Naive thymus-derived CD8-positive, alpha-beta T cell (primary cell): Measurements from ENCODE around the gene SH3TC2. TPM values are rescaled to one million over a fixed set of nuclear protein-coding genes. Genes with fewer than 3 reads are reported as not detected.

ENCODE experiments used
- ATAC-seq, 2 donors: fragments of 150-1000 bp; cut with Tn5 transposase in 1 of 2; sonication (Bioruptor Pico), chemical (Tn5 transposase) in 1 of 2; 1 replicate in 1 of 2; 2 replicates in 1 of 2; pipeline ENCODE4 v1.10.0; 2021; ENCODE audit warnings: mild to moderate bottlenecking in 2 of 2, moderate library complexity in 2 of 2
- POLR2A ChIA-PET: fragments of 350-600 bp; sonication (Branson Sonifier 250); formaldehyde crosslinking; loops from one replicate; lab custom pipeline; 2021; ENCODE audit warnings: antibody characterized with exemption; lab: Charles Lee
- DNase-seq, 10 donors: peaks; one replicate each; pipeline versions ENCODE4 v3.0.0 to v3.0.0-alpha.2; 2020 to 2022
- H3K27ac Mint-ChIP-seq, 10 donors: one replicate each; pipeline ENCODE4 v1.8.0; 2020 to 2022; ENCODE audit warnings: mild to moderate bottlenecking in 10 of 10, mixed read lengths in 10 of 10, moderate library complexity in 4 of 10, inconsistent platforms in 1 of 10
- H3K27me3 Mint-ChIP-seq, 5 donors: one replicate each; pipeline ENCODE4 v1.8.0; 2021 to 2022; ENCODE audit warnings: mixed read lengths in 5 of 5
- H3K36me3 Mint-ChIP-seq, 3 donors: one replicate each; pipeline ENCODE4 v1.8.0; 2020 to 2022; ENCODE audit warnings: mixed read lengths in 3 of 3, mild to moderate bottlenecking in 2 of 3, inconsistent platforms in 1 of 3
- H3K4me1 Mint-ChIP-seq, 4 donors: one replicate each; pipeline ENCODE4 v1.8.0; 2021 to 2022; ENCODE audit warnings: mixed read lengths in 4 of 4
- H3K4me3 Mint-ChIP-seq, 10 donors: one replicate each; pipeline ENCODE4 v1.8.0; 2020 to 2022; ENCODE audit warnings: mild to moderate bottlenecking in 10 of 10, mixed read lengths in 10 of 10, moderate library complexity in 6 of 10, inconsistent platforms in 1 of 10
- H3K9me3 Mint-ChIP-seq, 9 donors: one replicate each; pipeline ENCODE4 v1.8.0; 2020 to 2022; ENCODE audit warnings: mixed read lengths in 9 of 9, mild to moderate bottlenecking in 3 of 9, inconsistent platforms in 1 of 9, moderate library complexity in 1 of 9
- polyA plus RNA-seq, 3 donors: library from polyadenylated mRNA; unstranded; fragments of 300-500 nt; fragmentation: Illumina TruSeq; gene quantifications; one replicate each; pipeline ENCODE4 v1.2.3, GENCODE V29; 2021
- total RNA-seq, 8 experiments: library from RNA in 2 of 8; stranded (reverse) in 2 of 8; gene quantifications; one replicate each; pipeline ENCODE4 v1.2.3 and lab custom pipeline; 2021 to 2026

SH3TC2 gene
- total and polyA plus RNA-seq, 5 experiments from 2014 or later = not detected

DNA sequence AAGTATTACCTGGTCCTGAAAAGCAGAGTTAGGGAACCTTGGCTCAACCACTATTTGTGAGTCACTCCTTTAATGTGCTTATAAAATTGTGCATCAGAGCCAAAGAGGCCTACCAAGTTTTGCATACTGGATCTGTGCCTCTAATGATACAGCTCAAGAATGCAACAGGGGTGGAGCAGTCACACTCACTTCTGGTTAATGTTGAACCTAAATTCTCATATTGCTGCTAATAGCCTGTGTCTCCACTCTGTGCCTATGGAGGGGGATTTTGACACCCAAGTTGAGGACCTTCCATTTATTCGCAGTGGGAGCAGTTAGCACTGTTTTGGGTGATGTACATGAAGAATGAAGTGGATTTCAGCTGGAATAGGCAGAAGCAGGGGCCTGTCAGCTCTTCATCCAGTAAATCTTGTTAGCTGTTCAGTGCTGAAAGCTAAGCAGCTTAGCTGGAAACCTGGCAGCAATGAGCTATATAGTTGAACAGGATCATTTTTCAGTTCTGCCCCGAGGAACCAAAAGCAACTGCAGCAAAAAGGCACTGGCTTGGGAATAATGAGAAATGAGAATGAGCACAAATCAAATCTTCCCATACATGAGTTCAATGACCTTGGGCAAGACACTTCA lies 9.7 kb downstream of the SH3TC2 start:
- H3K36me3 Mint-ChIP-seq = peaks cover 0 to 3% (median 1%) of the 10 kb centered on the region in 3 donors
- ATAC-seq = no peak
- POLR2A ChIA-PET = no interaction called here
- H3K27ac Mint-ChIP-seq = no peak overlapping the region
- DNase-seq = no peak
- peaks cover 0 to 9% (median 4%) of the 10 kb centered on the region in 9 donors for H3K9me3 Mint-ChIP-seq
- peaks cover 0 to 7% (median 5%) of the 10 kb centered on the region in 5 donors for H3K27me3 Mint-ChIP-seq
- H3K4me3 Mint-ChIP-seq = no peak overlapping the region
- no peaks in the 10 kb centered on the region for H3K4me1 Mint-ChIP-seq

DNA sequence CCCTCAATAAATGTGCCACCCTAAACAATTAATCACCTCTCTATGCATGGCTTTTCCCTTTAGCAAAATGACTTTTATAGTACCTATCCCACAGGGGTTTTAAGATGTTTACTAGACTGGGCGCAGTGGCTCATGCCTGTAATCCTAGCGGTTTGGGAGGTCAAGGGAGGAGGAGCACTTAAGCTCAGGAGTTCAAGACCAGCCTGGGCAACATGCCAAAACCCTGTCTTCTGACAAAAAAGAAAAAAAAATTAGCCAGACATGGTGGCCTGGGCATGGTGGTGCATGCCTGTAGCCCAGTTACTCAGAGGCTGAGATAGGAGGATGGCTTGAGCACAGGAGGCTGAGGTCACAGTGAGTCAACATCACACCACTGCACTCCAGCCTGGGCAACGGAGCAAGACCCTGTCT lies 13.5 kb downstream of the SH3TC2 start:
- ATAC-seq (no peak), DNase-seq (no peak)
- POLR2A ChIA-PET = no interaction called here
- Mint-ChIP-seq H3K27ac (no peak overlapping the region), H3K4me1 (no peaks in the 10 kb centered on the region), H3K4me3 (no peak overlapping the region), H3K27me3 (peaks cover 0 to 7% (median 3%) of the 10 kb centered on the region in 5 donors), H3K9me3 (no peaks in the 10 kb centered on the region), H3K36me3 (no peaks in the 10 kb centered on the region)

DNA sequence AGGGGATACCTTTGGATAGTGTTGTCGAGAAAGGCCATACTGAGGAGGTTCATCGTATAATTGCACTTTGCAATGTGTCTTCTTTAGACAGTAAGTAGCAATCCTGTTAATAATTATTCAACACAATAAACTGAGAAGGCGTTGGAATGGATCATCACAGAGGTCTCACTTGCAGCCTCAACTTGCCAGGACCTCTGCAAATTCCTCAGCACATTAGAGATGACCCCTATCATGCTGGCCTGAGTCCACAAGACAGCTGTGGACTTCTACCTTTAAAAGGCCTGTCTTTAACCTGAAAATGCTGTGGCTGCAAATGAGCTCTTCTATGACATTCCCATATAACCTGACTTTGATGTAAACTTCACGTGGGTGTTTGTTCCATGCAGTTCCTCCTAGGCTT lies 14.1 kb downstream of the SH3TC2 start:
- H3K9me3 Mint-ChIP-seq = no peaks in the 10 kb centered on the region
- H3K27ac Mint-ChIP-seq = no peak overlapping the region
- ATAC-seq (no peak), DNase-seq (no peak)
- H3K27me3 Mint-ChIP-seq = peaks cover 0 to 7% (median 2%) of the 10 kb centered on the region in 5 donors
- H3K4me1 Mint-ChIP-seq = no peaks in the 10 kb centered on the region
- no peaks in the 10 kb centered on the region for H3K36me3 Mint-ChIP-seq
- POLR2A ChIA-PET = no interaction called here
- H3K4me3 Mint-ChIP-seq = no peak overlapping the region

GRCh38 chr5:149047462-149047861 lies 15.4 kb downstream of the SH3TC2 start:
- H3K9me3 Mint-ChIP-seq = no peaks in the 10 kb centered on the region
- H3K36me3 Mint-ChIP-seq = no peaks in the 10 kb centered on the region
- no peak overlapping the region for H3K4me3 Mint-ChIP-seq
- DNase-seq (no peak), ATAC-seq (no peak)
- no peaks in the 10 kb centered on the region for H3K4me1 Mint-ChIP-seq
- peaks cover 0 to 7% (median 2%) of the 10 kb centered on the region in 5 donors for H3K27me3 Mint-ChIP-seq
- POLR2A ChIA-PET = no interaction called here
- H3K27ac Mint-ChIP-seq = no peak overlapping the region

DNA sequence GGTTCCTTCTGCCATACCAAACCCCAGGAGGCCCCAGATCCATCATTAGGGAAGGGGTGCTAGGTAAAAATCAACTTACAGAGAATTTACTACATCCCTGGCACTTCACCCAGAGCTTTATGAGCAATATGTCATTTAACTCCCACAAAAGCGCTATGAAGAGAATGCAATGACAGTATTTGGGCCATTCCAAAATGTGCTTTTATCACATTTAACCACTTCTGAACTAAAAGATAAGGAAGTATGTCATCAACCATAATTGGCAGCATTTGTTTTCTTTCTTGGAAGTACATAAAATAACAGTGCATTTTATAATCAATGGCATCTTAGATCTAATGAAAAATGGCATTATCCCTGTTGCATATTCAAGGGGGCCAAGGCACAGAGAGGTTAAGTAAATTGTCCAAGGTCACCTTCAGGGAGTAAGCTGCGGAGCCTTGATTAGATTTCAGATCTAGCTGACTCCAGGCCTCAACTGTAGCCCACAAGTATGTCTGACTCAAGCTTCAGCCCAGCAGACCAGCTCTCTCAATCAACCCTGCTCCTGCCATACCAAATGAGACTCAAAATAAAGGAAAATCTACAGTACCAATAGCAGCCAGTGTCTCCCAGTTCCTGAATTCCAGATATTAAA lies 16.5 kb downstream of the SH3TC2 start:
- Mint-ChIP-seq H3K36me3 (no peaks in the 10 kb centered on the region), H3K4me3 (no peak overlapping the region), H3K27me3 (peaks cover 0 to 7% (median 2%) of the 10 kb centered on the region in 5 donors), H3K27ac (no peak overlapping the region), H3K9me3 (no peaks in the 10 kb centered on the region), H3K4me1 (no peaks in the 10 kb centered on the region)
- POLR2A ChIA-PET = no interaction called here
- ATAC-seq (no peak), DNase-seq (no peak)

GRCh38 chr5:149045089-149045460 lies 17.8 kb downstream of the SH3TC2 start:
- ATAC-seq (no peak), DNase-seq (no peak)
- Mint-ChIP-seq H3K4me3 (no peak overlapping the region), H3K36me3 (no peaks in the 10 kb centered on the region), H3K27ac (no peak overlapping the region), H3K4me1 (no peaks in the 10 kb centered on the region), H3K27me3 (peaks cover 0 to 7% (median 2%) of the 10 kb centered on the region in 5 donors), H3K9me3 (no peaks in the 10 kb centered on the region)
- POLR2A ChIA-PET = no interaction called here

DNA sequence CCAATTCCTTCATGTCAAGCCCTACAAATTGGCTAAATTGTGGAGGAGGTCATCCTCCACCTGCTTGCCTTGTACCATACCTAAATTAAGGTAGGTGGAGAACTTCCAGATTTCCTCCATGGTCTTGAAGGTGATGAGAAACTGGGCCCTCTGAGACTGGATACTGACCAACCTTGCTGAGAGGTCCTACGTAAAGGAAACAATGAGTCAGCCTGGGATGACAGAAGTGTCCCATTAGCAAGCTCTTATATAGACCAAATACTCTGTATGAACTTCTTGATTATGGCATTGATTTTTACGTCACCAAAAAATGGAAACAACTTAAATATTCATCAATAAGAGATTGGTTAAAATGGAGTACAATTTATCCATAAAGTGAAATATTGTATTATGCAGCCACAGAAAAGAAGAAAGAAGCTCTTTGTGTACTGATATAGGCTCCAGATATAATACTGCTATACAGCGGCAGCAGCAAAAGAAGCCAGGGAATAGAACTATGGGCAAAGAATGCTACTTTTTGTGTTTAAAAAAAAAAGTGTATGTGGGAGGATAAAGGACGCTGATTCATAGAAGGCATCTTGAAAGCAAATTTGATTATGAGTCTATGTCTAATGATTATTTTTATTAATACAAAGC lies 18.3 kb downstream of the SH3TC2 start:
- no peak for ATAC-seq
- Mint-ChIP-seq H3K27ac (no peak overlapping the region), H3K9me3 (no peaks in the 10 kb centered on the region), H3K4me1 (no peaks in the 10 kb centered on the region), H3K27me3 (peaks cover 0 to 7% (median 0%) of the 10 kb centered on the region in 5 donors), H3K36me3 (no peaks in the 10 kb centered on the region), H3K4me3 (no peak overlapping the region)
- no peak for DNase-seq
- POLR2A ChIA-PET = no interaction called here

- Mint-ChIP-seq H3K36me3 (no peaks in the 10 kb centered on the region), H3K27ac (no peak overlapping the region), H3K4me1 (no peaks in the 10 kb centered on the region), H3K27me3 (peaks cover 0 to 3% (median 0%) of the 10 kb centered on the region in 5 donors), H3K9me3 (no peaks in the 10 kb centered on the region), H3K4me3 (no peak overlapping the region)
- POLR2A ChIA-PET = no interaction called here
- no peak for DNase-seq
- ATAC-seq = no peak
Measured at GRCh38 chr5:149043641-149044040, 19.2 kb downstream of the SH3TC2 start.

DNA sequence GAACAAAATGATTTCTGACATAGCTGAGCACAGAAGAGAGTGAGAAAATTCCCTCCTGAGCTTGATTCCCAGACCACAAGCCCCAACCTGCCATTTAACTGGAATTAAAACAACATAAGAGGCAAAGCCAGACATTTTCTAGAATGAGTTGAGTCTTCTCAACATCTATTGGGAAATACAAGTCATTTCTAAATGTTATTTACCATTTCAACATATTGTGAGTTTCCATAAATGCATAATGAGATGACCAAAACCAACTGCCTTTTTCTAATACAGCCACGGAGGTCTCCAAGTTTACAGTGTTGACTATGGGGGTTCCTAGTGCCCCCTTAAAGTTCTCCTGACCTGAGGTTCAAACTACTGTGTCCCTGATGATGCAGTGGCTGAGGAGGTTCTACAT lies 20.0 kb downstream of the SH3TC2 start:
- Mint-ChIP-seq H3K9me3 (no peaks in the 10 kb centered on the region), H3K36me3 (no peaks in the 10 kb centered on the region), H3K4me3 (no peak overlapping the region), H3K4me1 (peaks cover 0 to 6% (median under 1%) of the 10 kb centered on the region in 4 donors), H3K27ac (peak overlapping the region in 1 of 10 donors; percentile 46), H3K27me3 (peaks cover 0 to 2% (median 0%) of the 10 kb centered on the region in 5 donors)
- ATAC-seq (no peak), DNase-seq (no peak)
- POLR2A ChIA-PET = no interaction called here

DNA sequence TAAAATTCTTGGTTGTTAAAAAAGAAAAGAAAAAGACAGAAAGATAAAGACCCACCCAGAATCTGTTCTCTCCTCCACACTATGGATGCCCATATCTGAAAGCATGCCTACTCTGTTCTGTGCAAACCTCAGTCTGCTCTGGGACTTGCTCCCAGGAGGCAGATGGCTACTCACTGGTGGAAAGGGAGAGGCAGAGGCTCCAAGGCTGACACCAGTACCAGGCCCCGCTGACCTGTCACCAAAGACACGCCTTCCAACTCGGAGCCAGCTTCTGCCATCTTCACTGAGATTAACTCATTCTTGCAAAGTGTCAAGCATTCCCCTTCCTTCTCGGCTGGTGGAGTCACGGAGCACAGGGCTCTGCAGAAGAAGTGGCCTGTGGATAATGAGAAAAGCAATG lies 21.6 kb downstream of the SH3TC2 start:
- Mint-ChIP-seq H3K36me3 (no peaks in the 10 kb centered on the region), H3K27me3 (peaks cover 0 to 13% (median 2%) of the 10 kb centered on the region in 5 donors), H3K27ac (no peak overlapping the region), H3K4me1 (peaks cover 0 to 18% (median 2%) of the 10 kb centered on the region in 4 donors), H3K9me3 (no peaks in the 10 kb centered on the region), H3K4me3 (no peak overlapping the region)
- no peak for ATAC-seq
- POLR2A ChIA-PET = no interaction called here
- no peak for DNase-seq

- ATAC-seq (no peak), DNase-seq (no peak)
- Mint-ChIP-seq H3K27me3 (peaks cover 0 to 21% (median 2%) of the 10 kb centered on the region in 5 donors), H3K4me3 (no peak overlapping the region), H3K4me1 (peaks cover 1 to 24% (median 3%) of the 10 kb centered on the region in 4 donors), H3K36me3 (no peaks in the 10 kb centered on the region), H3K9me3 (no peaks in the 10 kb centered on the region), H3K27ac (no peak overlapping the region)
- POLR2A ChIA-PET = no interaction called here
Measured at GRCh38 chr5:149040421-149040820, 22.4 kb downstream of the SH3TC2 start.

- POLR2A ChIA-PET = no interaction called here
Measured at GRCh38 chr5:149039506-149039905, 23.4 kb downstream of the SH3TC2 start.

GRCh38 chr5:149038336-149039080 lies 24.4 kb downstream of the SH3TC2 start:
- POLR2A ChIA-PET = no interaction called here
- Mint-ChIP-seq H3K27me3 (peaks cover 0 to 24% (median 3%) of the 10 kb centered on the region in 5 donors), H3K36me3 (no peaks in the 10 kb centered on the region)

More at GRCh38 chr5:149039506-149039905, 23.4 kb downstream of the SH3TC2 start:
- Mint-ChIP-seq H3K9me3 (no peaks in the 10 kb centered on the region), H3K27ac (no peak overlapping the region), H3K27me3 (peaks cover 0 to 24% (median 3%) of the 10 kb centered on the region in 5 donors), H3K36me3 (no peaks in the 10 kb centered on the region), H3K4me3 (no peak overlapping the region), H3K4me1 (peaks cover 4 to 28% (median 6%) of the 10 kb centered on the region in 4 donors)
- ATAC-seq (no peak), DNase-seq (no peak)

More at GRCh38 chr5:149038336-149039080, 24.4 kb downstream of the SH3TC2 start:
- H3K4me1 Mint-ChIP-seq = peaks cover 4 to 28% (median 6%) of the 10 kb centered on the region in 4 donors
- H3K4me3 Mint-ChIP-seq = no peak overlapping the region
- ATAC-seq = no peak
- DNase-seq = no peak
- H3K9me3 Mint-ChIP-seq = no peaks in the 10 kb centered on the region
- H3K27ac Mint-ChIP-seq = peak overlapping the region in 1 of 10 donors; percentile 24
